T-helper 2 cell treated with Interferon-gamma antibody and Interleukin-4, amounts not matched to agents 5 μg/mL and 100 μg/mL, for 36 hours (primary cell): ENCODE data around the gene EDNRB.
"Not testable (repeated sequence)": the region's sequence is repeated elsewhere in the genome, so short reads cannot be mapped to it uniquely, and the experiment has no call there.

ENCODE experiments used
- DNase-seq: peaks from one replicate; pipeline ENCODE4 v3.0.0; 2021; ENCODE audit warnings: low spot score
- H3K27ac Mint-ChIP-seq: one replicate; pipeline ENCODE4 v1.8.0; 2021; ENCODE audit warnings: mild to moderate bottlenecking, mixed read lengths
- H3K27me3 Mint-ChIP-seq: one replicate; pipeline ENCODE4 v1.8.0; 2021; ENCODE audit warnings: low read depth, mixed read lengths
- H3K36me3 Mint-ChIP-seq: one replicate; pipeline ENCODE4 v1.8.0; 2021; ENCODE audit warnings: low read depth, mixed read lengths
- H3K4me1 Mint-ChIP-seq: one replicate; pipeline ENCODE4 v1.8.0; 2021; ENCODE audit warnings: low read depth, mixed read lengths
- H3K4me3 Mint-ChIP-seq: one replicate; pipeline ENCODE4 v1.8.0; 2022; ENCODE audit warnings: mild to moderate bottlenecking, moderate library complexity, mixed read lengths
- H3K9me3 Mint-ChIP-seq: one replicate; pipeline ENCODE4 v1.8.0; 2021; ENCODE audit warnings: mixed read lengths

EDNRB gene

DNA sequence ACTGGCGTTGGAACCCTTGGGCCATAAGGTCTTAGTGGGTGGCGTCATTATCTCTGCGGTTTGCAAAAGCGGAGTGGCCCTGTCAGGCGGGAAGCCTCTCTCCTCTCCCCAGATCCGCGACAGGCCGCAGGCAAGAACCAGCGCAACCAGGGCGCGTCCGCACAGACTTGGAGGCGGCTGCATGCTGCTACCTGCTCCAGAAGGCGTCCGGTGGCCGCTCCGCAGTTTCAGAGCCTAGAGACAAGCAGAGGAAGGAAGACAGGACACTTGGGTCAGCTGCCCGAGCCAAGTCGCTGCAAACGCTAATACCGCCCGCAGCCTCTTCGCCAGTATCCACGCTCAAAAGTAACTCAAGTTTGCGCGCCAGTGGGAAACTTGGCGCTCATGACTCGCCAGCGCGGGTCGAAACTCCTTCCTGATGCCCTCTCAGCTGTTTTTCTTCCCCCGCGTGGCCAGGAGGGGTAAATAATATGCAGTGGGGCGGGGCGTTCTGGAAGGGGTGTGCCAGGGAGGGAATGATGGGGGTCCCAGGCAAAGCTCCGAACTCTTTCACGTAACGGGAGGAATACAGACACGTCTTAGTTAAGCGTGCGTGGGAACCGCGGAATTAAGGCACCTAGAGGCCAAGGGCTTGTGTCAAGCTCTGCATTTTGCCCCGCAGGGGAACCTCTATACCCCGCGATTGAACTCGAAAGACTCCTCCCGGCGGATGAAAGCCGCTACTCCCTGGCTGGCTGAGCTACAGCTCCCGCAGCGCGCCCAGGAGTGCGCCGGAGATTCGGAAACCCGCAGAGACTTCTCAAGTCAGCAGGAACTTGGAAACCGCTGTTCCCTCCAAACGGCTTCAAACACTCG, at the start of gene EDNRB:
Gene EDNRB, minus strand, starts transcription at position 441 of the 855 bp plus-strand sequence. Its CDS starts 258 bp downstream, at position 183.
- no peak for DNase-seq
- H3K4me1 Mint-ChIP-seq: peaks cover 9% of the 10 kb centered on the region
- H3K27me3 Mint-ChIP-seq: peaks cover 26% of the 10 kb centered on the region
- no peaks in the 10 kb centered on the region for H3K36me3 Mint-ChIP-seq
- H3K27ac Mint-ChIP-seq: no peak within 1 kb of the TSS
- H3K9me3 Mint-ChIP-seq: no peaks in the 10 kb centered on the region
- H3K4me3 Mint-ChIP-seq: no peak within 1 kb of the TSS

DNA sequence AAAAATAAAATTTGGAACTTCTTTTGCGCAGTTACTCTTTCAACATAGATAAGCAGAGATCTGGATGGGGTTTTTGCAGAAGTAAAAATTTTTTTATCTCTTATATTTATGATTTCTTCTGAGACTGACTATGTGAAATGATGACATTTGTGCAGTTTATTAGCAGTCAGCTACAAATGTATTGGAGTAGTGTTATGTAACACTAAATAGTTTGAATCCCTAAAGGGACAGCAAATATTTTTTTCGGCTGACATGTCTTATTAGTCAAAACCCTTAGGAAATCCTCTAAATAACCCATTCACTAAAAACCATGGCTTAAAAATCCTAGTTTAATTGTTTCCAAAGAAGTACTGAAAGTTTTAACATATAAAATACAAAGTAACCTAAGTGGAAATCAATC, 48.0 kb upstream of the EDNRB start:
- no peaks in the 10 kb centered on the region for H3K4me1 Mint-ChIP-seq
- DNase-seq: no peak
- no peak overlapping the region for H3K27ac Mint-ChIP-seq
- no peaks in the 10 kb centered on the region for H3K27me3 Mint-ChIP-seq
- H3K9me3 Mint-ChIP-seq: no peaks in the 10 kb centered on the region
- H3K36me3 Mint-ChIP-seq: no peaks in the 10 kb centered on the region
- no peak overlapping the region for H3K4me3 Mint-ChIP-seq

GRCh38 chr13:77952737-77953136, 34.1 kb upstream of the EDNRB start:
- no peak for DNase-seq
- H3K36me3 Mint-ChIP-seq: no peaks in the 10 kb centered on the region

DNA sequence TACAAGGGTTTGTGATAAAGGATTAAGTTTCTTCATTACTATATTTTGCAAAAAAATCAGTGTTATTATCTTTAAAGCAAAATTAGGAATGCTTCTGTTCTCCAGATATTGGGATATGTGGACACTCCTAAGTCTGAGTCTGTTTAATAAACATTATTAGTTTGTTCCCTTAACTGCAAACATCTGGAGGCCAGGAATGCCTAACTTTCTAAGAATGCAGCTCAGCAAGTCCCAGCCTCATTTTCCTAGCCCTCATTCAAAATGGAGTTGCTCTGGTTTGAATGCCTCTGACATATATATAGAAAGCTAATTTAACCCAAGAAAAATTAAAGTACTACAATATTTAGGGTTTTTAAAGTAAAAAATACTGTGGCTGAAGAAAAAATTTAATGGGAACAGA, 33.6 kb upstream of the EDNRB start:
- Mint-ChIP-seq H3K9me3 (no peaks in the 10 kb centered on the region), H3K36me3 (no peaks in the 10 kb centered on the region), H3K27ac (no peak overlapping the region), H3K4me1 (no peaks in the 10 kb centered on the region), H3K27me3 (peaks cover 2% of the 10 kb centered on the region), H3K4me3 (no peak overlapping the region)
- DNase-seq: no peak

More at GRCh38 chr13:77952737-77953136, 34.1 kb upstream of the EDNRB start:
- Mint-ChIP-seq H3K9me3 (no peaks in the 10 kb centered on the region), H3K4me3 (no peak overlapping the region), H3K27ac (no peak overlapping the region), H3K4me1 (no peaks in the 10 kb centered on the region), H3K27me3 (peaks cover 2% of the 10 kb centered on the region)

- H3K4me3 Mint-ChIP-seq: no peak overlapping the region
- H3K27me3 Mint-ChIP-seq: peaks cover 2% of the 10 kb centered on the region
- no peak for DNase-seq
- H3K36me3 Mint-ChIP-seq: no peaks in the 10 kb centered on the region
- no peaks in the 10 kb centered on the region for H3K9me3 Mint-ChIP-seq
- no peaks in the 10 kb centered on the region for H3K4me1 Mint-ChIP-seq
- H3K27ac Mint-ChIP-seq: no peak overlapping the region
Measured at GRCh38 chr13:77946522-77946921, 27.9 kb upstream of the EDNRB start.

DNA sequence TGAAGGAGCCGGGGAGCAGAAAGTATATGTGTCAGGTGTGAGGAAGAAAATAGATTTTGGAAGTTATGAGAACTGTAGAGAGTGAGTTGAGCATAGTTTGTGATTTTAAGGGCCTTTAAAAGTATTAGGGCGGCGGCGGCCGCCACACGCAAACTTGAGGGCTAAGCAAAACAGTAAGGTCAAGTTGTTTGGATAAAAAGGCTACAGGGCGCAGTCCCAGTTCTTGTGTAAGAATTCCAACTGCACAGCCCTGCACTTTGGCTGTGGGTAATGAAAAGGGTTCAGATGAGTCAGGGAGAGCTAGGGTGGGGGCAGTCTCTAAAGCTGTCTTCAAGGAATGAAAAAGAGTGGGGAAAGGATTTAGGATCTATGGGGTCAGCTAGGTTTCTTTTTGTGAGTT, 16.4 kb upstream of the EDNRB start:
- H3K4me1 Mint-ChIP-seq, H3K4me3 Mint-ChIP-seq, H3K9me3 Mint-ChIP-seq, H3K27ac Mint-ChIP-seq, H3K36me3 Mint-ChIP-seq, H3K27me3 Mint-ChIP-seq, DNase-seq: not testable (repeated sequence)

- Mint-ChIP-seq H3K27ac (no peak overlapping the region), H3K27me3 (peaks cover 5% of the 10 kb centered on the region), H3K4me1 (peaks cover 13% of the 10 kb centered on the region), H3K36me3 (no peaks in the 10 kb centered on the region), H3K4me3 (no peak overlapping the region), H3K9me3 (peaks cover 12% of the 10 kb centered on the region)
- DNase-seq: no peak
Measured at GRCh38 chr13:77930430-77930829, 11.8 kb upstream of the EDNRB start.

- Mint-ChIP-seq H3K27me3 (peaks cover 7% of the 10 kb centered on the region), H3K4me3 (no peak overlapping the region), H3K4me1 (peaks cover 13% of the 10 kb centered on the region), H3K36me3 (no peaks in the 10 kb centered on the region), H3K27ac (no peak overlapping the region), H3K9me3 (peaks cover 12% of the 10 kb centered on the region)
- DNase-seq: no peak
Measured at GRCh38 chr13:77928909-77929308, 10.3 kb upstream of the EDNRB start.

GRCh38 chr13:77925616-77926015, 7.0 kb upstream of the EDNRB start:
- no peak for DNase-seq
- H3K4me1 Mint-ChIP-seq: peaks cover 13% of the 10 kb centered on the region
- no peaks in the 10 kb centered on the region for H3K36me3 Mint-ChIP-seq
- no peak overlapping the region for H3K4me3 Mint-ChIP-seq
- H3K9me3 Mint-ChIP-seq: peaks cover 12% of the 10 kb centered on the region
- H3K27ac Mint-ChIP-seq: no peak overlapping the region
- peaks cover 24% of the 10 kb centered on the region for H3K27me3 Mint-ChIP-seq

GRCh38 chr13:77919921-77920294, 1.3 kb upstream of the EDNRB start:
- peaks cover 23% of the 10 kb centered on the region for H3K27me3 Mint-ChIP-seq
- no peaks in the 10 kb centered on the region for H3K36me3 Mint-ChIP-seq
- H3K27ac Mint-ChIP-seq: no peak overlapping the region
- H3K4me3 Mint-ChIP-seq: no peak overlapping the region
- peaks cover 9% of the 10 kb centered on the region for H3K4me1 Mint-ChIP-seq
- H3K9me3 Mint-ChIP-seq: no peaks in the 10 kb centered on the region
- DNase-seq: no peak

DNA sequence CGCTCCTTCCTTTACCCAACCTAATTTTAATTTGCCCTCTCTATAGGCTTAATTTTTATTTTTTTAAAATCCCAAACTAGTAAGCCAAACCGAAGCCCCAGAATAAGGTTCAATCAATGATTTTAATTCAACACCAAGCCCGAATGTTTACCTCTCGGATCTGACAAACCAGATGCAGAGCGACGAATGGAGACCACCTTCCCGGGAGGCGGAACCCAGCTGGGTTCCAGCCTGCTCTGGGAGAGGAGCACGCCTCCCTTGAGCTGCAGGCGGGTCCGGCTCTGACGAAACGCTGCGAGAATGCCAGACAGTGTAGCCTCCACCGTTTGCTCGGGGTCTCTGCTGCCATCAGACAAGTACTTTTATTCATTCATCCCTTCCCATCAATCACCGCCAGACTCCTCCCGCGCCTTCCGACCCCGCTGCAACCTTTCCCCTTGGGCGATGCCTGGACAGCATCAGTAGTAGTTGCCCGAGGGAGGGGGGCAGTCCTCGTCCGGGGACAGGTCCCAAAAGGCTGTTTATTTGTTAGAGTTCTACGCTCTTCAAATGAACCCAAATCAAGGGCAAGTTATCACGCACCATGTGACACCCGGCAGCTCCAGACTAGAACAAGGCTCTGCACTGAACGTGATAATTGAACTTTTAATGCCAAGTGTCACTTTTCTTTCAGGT, 752 bp upstream of the EDNRB start:
- Mint-ChIP-seq H3K9me3 (no peaks in the 10 kb centered on the region), H3K4me3 (no peak overlapping the region), H3K36me3 (no peaks in the 10 kb centered on the region), H3K4me1 (peaks cover 9% of the 10 kb centered on the region), H3K27ac (no peak overlapping the region), H3K27me3 (peaks cover 25% of the 10 kb centered on the region)
- no peak for DNase-seq

DNA sequence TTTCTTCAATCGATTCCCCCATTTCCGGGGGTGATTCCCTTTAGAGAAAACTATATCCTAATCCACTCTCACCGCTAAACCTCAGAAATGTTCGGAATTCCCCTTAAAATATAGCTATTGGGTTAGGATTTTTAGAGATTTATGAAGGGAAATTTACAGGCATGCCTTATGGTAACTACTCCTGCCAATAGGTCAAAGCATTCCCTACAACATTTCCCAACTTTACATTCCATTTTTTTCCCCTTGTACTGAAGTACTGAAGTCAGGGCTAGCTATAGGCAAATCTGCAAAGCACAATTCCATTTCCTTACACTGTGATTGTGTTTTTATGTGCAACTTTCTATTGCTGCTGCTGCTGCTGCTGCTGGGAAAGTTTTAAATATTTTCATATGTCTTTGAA, 2.1 kb downstream of the EDNRB start:
- H3K9me3 Mint-ChIP-seq: no peaks in the 10 kb centered on the region

DNA sequence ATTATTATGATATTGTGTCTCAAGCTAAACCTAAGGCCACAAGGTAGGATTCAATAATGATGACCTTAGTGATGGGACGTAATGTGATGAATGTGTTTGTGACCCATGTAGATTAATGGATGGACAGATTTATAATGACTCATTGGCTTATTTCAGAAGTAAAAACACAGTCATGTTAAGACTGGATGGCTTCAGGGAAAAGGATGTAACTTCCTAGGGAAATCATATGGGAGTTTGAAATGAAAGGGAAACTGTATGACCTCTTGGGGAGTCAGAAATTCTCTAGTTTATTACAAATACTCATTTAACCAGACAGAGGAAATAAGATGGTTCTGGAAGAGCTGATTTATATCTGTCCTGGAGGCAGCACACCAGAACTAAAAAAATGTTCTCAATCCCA, 2.9 kb downstream of the EDNRB start:
- peaks cover 9% of the 10 kb centered on the region for H3K4me1 Mint-ChIP-seq
- no peak for DNase-seq
- H3K4me3 Mint-ChIP-seq: no peak overlapping the region
- peaks cover 12% of the 10 kb centered on the region for H3K27me3 Mint-ChIP-seq
- no peak overlapping the region for H3K27ac Mint-ChIP-seq
- no peaks in the 10 kb centered on the region for H3K36me3 Mint-ChIP-seq
- H3K9me3 Mint-ChIP-seq: no peaks in the 10 kb centered on the region

More for the DNA sequence above, 2.1 kb downstream of the EDNRB start:
- Mint-ChIP-seq H3K4me3 (no peak overlapping the region), H3K27ac (no peak overlapping the region), H3K4me1 (peaks cover 9% of the 10 kb centered on the region), H3K36me3 (no peaks in the 10 kb centered on the region), H3K27me3 (peaks cover 15% of the 10 kb centered on the region)
- no peak for DNase-seq

DNA sequence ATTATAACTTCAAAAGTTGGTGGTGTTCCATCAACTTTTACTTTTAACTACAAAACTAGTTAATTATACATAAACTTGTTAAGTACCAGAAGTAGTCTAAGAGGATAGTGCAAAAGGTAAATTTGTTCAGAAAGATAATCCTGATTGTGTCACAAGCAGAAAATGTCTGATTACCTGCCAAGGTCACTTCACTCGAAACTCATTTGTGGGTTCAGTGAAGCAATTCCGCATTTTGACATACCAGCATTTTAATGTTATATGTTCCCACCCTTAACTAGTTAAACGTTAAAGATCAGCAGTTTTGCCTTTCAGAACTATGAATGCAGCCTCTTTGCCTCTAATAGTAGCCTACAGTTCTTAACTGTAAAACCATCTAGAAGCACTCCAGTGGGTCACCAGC, 5.6 kb downstream of the EDNRB start:
- no peak for DNase-seq
- no peak overlapping the region for H3K4me3 Mint-ChIP-seq
- H3K4me1 Mint-ChIP-seq: no peaks in the 10 kb centered on the region
- H3K27me3 Mint-ChIP-seq: peaks cover 12% of the 10 kb centered on the region
- no peak overlapping the region for H3K27ac Mint-ChIP-seq
- H3K9me3 Mint-ChIP-seq: no peaks in the 10 kb centered on the region
- no peaks in the 10 kb centered on the region for H3K36me3 Mint-ChIP-seq
